OCI-M1 (cell line): ENCODE measurements around the gene TRIM2.
A peak's percentile ranks its signal among the peaks of the same experiment; 100 is the strongest.

Source experiments
- DNase-seq: peaks from one replicate; lab custom pipeline; 2025; lab: John Stamatoyannopoulos, UW

Gene TRIM2

GRCh38 chr4:153248641-153249198 lies 44.5 kb downstream of the TRIM2 start:
- DNase-seq, result no peak

GRCh38 chr4:153249199-153250041 lies 45.2 kb downstream of the TRIM2 start:
- DNase-seq, result peak; percentile 81

DNA sequence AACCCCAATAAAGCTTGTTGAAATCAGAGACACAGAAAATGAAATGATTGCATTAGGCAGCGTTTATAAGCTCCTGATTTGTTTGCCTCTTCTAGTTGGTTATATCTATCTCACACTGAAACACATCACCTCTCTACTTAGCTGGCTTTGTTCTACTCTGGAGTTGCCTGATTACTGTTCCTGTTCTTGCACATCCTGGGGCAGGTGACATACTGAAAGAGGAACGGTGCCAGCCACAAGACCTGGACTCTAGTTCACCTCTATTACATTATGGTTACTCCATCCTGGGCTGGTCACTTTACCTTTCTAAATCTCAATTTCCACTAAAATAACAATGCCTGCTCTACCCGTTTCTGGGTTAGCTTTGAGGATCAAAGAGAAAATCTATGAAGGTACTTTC lies 47.9 kb downstream of the TRIM2 start:
- DNase-seq, result no peak

DNA sequence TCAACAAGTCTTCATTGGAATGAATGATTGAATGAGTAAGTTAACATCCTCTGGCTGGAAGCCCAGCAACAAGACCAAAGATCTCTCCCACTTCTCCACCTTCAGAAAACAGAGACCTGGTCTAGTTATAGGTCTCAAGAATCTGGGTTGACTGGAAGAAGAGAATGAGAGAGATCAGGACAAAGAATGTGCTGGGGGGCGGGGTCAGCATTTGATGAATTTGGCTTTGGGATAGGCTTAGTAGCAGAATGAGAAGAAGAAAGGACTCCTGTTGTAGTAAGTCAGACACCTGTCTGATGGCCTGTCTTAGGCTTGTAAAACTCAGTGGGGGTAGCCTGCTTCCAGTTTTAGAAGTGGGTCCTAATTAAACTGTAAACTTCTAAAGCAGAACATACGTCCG lies 51.0 kb downstream of the TRIM2 start:
- DNase-seq, result no peak

GRCh38 chr4:153257151-153257620 lies 52.9 kb downstream of the TRIM2 start:
- DNase-seq, result no peak

DNA sequence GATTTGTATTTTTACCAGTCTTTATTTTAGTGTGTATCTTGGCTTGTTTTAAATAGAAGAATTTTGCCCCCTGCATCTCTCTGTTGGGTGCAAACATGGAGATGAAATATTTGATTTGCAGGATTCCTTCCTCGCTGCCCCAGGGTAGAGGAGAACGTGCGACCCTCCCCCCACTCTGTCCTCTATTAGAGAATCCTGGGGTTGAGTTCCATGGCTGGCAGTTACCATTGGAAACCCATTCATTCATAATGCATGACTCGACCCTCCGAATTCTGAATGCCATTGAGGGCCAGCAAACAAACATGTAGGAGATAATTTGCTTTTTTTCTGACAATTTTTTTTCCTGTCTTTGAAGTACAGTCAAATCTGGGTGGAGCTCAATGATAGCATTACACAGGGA lies 53.7 kb downstream of the TRIM2 start:
- DNase-seq, result no peak

DNA sequence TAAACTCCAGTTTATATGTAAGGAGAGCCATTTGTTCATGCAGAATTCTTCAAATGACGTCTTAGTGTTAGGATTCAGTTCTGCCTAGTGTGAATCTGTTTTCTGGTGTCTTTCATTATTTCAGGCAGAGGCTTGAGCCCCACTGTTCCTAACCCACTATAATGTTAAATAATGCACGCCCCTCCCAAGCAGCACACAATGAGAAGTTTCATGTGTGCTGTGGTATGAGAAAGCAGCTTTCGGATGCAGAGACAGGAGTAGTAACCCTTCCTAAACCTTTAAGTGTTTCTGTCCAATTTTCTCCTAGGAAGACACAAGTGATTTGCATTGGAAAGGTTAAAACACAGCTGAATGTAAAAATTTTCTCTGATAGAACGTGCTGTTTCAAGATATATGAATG lies 54.5 kb downstream of the TRIM2 start:
- DNase-seq, result no peak

DNA sequence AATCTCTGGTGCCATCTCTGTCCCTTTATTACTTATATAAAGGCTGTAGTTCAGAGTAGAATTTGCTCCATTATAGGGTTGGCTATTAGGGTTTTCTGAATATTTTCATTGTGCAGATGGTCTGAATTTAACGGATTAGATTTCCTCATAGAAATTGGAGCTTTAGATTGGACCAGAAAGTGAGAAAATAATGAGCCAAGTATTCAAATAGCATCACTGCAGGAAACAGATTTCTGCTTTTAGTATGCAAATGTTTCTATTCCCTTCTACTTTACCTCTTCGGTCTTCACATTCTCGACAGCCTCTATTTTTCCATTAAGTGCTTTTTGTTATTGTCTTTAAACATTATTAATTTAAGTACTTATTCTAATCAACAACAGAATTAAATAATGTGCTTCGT lies 55.4 kb downstream of the TRIM2 start:
- no peak for DNase-seq

DNA sequence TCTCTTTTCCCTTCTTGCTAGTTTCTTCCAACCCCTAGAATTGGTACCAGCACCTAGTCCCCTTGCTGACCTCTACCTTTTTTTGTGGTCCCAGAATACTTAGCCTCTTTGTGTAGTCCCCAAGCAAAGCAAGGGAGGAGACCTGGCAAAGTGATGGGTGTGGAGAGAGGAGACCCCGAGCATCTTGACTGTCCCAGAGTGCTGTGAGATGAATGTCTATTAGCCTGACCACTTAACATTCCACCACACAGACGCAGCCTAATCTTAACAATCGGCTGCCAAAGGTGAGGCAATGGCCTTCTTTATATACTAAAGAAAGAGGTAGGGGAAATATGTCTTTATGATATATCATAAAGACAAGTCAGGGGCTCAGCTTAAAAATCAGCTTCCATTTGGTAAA lies 55.9 kb downstream of the TRIM2 start:
- DNase-seq, result no peak

GRCh38 chr4:153260553-153261300 lies 56.5 kb downstream of the TRIM2 start:
- DNase-seq, result no peak

DNA sequence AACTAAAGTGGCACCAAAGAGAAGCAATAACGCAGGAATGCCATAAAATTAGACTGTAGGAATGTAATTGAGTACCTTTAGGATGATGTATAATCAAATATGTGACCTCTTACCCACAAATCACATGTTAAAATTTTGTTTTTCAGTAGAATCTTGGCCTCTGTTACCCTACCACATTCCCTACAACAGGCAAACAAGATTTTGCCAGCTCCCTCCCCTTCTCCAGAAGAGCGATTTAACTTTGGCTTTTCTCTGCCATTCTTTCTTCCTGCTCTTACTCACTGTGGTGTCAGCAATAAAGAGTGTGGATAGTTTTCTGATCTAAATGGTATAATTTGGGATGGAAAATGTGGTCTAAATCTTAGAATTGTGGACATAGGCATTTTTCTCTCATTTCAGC lies 57.2 kb downstream of the TRIM2 start:
- DNase-seq, result no peak

DNA sequence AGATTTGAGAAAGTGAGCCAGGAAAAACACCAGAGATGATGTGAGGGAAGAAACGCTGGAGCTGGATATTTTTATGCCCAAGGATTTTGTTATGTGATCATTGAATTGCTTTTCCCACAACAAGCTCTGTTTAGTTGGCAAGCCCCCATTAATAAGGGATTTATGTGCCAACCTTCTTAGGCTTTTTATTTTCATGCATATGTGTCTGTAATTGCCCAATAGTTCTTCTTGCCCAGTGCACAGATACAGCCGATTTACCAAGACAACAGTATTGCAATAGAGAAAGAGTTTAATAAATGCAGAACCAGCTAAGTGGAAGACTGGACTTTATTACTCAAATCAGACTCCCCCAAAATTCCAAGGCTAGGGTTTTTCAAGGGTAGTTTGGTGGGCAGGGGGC lies 57.7 kb downstream of the TRIM2 start:
- no peak for DNase-seq

DNA sequence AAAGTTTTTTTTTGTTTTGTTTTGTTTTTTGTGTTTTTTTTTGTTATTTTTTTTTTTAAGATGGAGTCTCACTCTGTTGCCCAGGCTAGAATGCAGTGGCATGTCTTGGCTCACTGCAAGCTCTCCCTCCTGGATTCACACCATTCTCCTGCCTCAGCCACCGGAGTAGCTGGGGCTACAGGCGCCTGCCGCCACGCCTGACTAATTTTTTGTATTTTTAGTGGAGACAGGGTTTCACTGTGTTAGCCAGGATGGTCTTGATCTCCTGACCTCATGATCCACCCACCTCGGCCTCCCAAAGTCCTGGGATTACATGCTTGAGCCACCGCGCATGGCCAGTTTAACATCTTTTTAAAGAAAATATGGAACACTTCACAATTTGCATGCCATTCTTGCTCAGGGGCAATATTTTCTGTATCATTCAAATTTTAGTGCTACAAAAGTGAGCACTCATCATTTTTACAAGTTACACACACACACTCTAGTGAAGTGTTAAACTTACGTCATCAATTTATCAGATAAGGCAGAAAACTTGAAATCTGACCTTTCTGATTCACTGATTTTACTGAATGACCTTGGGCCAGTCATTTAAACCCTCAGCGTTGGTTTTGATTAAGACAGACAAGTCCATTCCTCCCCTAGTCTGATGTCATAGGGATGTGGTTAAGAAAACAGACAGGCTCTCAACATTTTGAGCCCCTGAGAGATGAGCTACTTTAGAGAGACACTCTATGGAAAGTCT lies 61.2 kb downstream of the TRIM2 start:
- no peak for DNase-seq

DNA sequence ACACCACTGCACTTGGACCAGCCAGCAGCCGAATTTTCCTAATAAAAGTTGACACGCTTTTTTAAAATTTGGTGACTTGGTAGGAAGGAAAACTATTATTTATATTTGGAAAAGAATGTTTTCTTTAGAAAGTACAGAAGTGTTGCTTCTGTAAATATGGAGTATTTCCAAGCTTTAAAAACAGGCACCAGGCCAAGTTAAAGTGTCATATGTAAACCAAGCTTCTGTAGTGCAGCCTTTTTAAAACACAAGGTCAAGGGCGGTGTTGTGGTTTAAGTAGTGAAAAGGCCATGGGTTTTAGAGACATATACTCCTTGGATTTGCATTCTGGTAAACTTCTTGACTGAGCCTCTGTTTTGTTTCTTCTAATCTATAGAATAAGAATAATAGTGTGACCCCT lies 62.7 kb downstream of the TRIM2 start:
- no peak for DNase-seq

- no peak for DNase-seq
These were observed 63.6 kb downstream of the TRIM2 start for GRCh38 chr4:153267890-153268289.

- DNase-seq, result no peak
These were observed 64.1 kb downstream of the TRIM2 start for GRCh38 chr4:153268295-153268694.

GRCh38 chr4:153269218-153269990 lies 65.2 kb downstream of the TRIM2 start:
- no peak for DNase-seq

DNA sequence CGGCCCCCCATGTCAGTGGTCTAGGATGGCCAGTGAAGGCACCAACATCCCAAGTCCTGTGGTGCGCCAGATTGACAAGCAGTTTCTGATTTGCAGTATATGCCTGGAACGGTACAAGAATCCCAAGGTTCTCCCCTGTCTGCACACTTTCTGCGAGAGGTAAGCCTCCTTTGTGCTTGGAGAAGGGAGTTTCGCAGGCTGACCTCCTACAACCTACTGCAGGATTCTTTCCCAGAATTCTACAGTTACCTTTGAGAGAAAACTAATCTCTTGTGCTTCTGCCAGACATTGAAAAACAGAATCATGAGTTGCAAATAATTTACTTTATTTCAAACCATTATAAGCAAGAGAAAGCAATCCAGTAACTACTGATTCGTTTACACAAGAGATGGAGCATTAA lies 66.1 kb downstream of the TRIM2 start:
- no peak for DNase-seq

- no peak for DNase-seq
These were observed 67.6 kb downstream of the TRIM2 start for GRCh38 chr4:153271820-153272219.

GRCh38 chr4:153273751-153274150 lies 69.5 kb downstream of the TRIM2 start:
- DNase-seq, result no peak

- DNase-seq, result no peak
These were observed 70.7 kb downstream of the TRIM2 start for GRCh38 chr4:153274967-153275366.
